Neural progenitor cell (in vitro differentiated cells): ENCODE results near the gene CCM2. TPM values are rescaled to one million over a fixed set of nuclear protein-coding genes. Genes with fewer than 3 reads are reported as not detected.
A peak's percentile ranks its signal among the peaks of the same experiment; 100 is the strongest.

Experiments used
- DNase-seq: peaks from one replicate; pipeline ENCODE4 v3.0.0-alpha.2; 2016; ENCODE audit warnings: low spot score
- H2AFZ ChIP-seq: fragments of 200-600 bp; sonication (generic); replicated peaks from 2 replicates; pipeline ENCODE4 v1.6.1; 2016; ENCODE audit warnings: antibody characterized with exemption
- H3F3A ChIP-seq: fragments of 200-600 bp; sonication (generic); 2 replicates; pipeline ENCODE4 v1.6.1; 2016; ENCODE audit warnings: antibody characterized with exemption, low read depth
- H3K27ac ChIP-seq: fragments of 200-600 bp; sonication (generic); 2 replicates; pipeline ENCODE4 v1.5.1; 2016; ENCODE audit warnings: mild to moderate bottlenecking
- H3K27me3 ChIP-seq: fragments of 200-600 bp; sonication (generic); 2 replicates; pipeline ENCODE4 v1.6.1; 2016; ENCODE audit warnings: mild to moderate bottlenecking, moderate library complexity
- H3K36me3 ChIP-seq: fragments of 200-600 bp; sonication (generic); 2 replicates; pipeline ENCODE4 v1.5.1; 2016
- H3K4me1 ChIP-seq: fragments of 200-600 bp; sonication (generic); 2 replicates; pipeline ENCODE4 v1.6.1; 2016; ENCODE audit warnings: mixed run types
- H3K4me2 ChIP-seq: fragments of 200-600 bp; sonication (generic); 2 replicates; pipeline ENCODE4 v1.6.1; 2016
- H3K4me3 ChIP-seq: fragments of 200-600 bp; sonication (generic); 2 replicates; pipeline ENCODE4 v1.5.1; 2016
- H3K79me2 ChIP-seq: fragments of 200-600 bp; sonication (generic); 2 replicates; pipeline ENCODE4 v1.6.1; 2016; ENCODE audit warnings: low read depth
- H3K9ac ChIP-seq: fragments of 200-600 bp; sonication (generic); 2 replicates; pipeline ENCODE4 v1.6.1; 2016
- H3K9me3 ChIP-seq: fragments of 200-600 bp; sonication (generic); 2 replicates; pipeline ENCODE4 v1.5.1; 2016; ENCODE audit warnings: low read depth
- H4K20me1 ChIP-seq: fragments of 200-600 bp; sonication (generic); 2 replicates; pipeline ENCODE4 v1.6.1; 2016; ENCODE audit warnings: low read depth
- H3K27ac Mint-ChIP-seq: 3 replicates; pipeline ENCODE4 v1.8.0; 2021; ENCODE audit warnings: mixed read lengths
- H3K27me3 Mint-ChIP-seq: 2 replicates; pipeline ENCODE4 v1.8.0; 2022; ENCODE audit warnings: low read depth, mild to moderate bottlenecking, inconsistent platforms, moderate library complexity, mixed read lengths; ENCODE audit not compliant: insufficient read depth
- H3K36me3 Mint-ChIP-seq: 3 replicates; pipeline ENCODE4 v1.8.0; 2021; ENCODE audit warnings: mixed read lengths
- H3K4me1 Mint-ChIP-seq: 3 replicates; pipeline ENCODE4 v1.8.0; 2021; ENCODE audit warnings: mixed read lengths
- H3K4me3 Mint-ChIP-seq: 3 replicates; pipeline ENCODE4 v1.8.0; 2021; ENCODE audit warnings: mild to moderate bottlenecking, moderate library complexity, mixed read lengths
- H3K9me3 Mint-ChIP-seq: 3 replicates; pipeline ENCODE4 v1.8.0; 2020; ENCODE audit warnings: mixed read lengths
- EZH2 ChIP-seq: fragments of 200-600 bp; sonication (generic); IDR thresholded peaks from 2 replicates; pipeline ENCODE4 v1.6.1; 2017; ENCODE audit warnings: antibody characterized with exemption, mild to moderate bottlenecking, moderate library complexity
- EZH2phosphoT487 ChIP-seq: fragments of 200-600 bp; sonication (generic); IDR thresholded peaks from 2 replicates; pipeline ENCODE4 v1.6.1; 2017; ENCODE audit warnings: antibody characterized with exemption
- total RNA-seq: library from RNA; depleted of rRNA; stranded (reverse); fragments of >200 nt; gene quantifications from 2 replicates; pipeline ENCODE4 v1.2.3, GENCODE V29; 2015; ENCODE audit warnings: low replicate concordance
- TF ChIP-seq, protein P1 (sequence below): fragments of 200-600 bp; sonication (generic); IDR thresholded peaks from 2 replicates; pipeline ENCODE4 v1.5.1; 2017; ENCODE audit warnings: antibody characterized with exemption, mild to moderate bottlenecking

CCM2 gene
- total RNA-seq, 1 donor from 2014 or later, result 21.8 TPM

GRCh38 chr7:44982970-44983369, 17.0 kb upstream of the CCM2 start:
- H3K4me3 Mint-ChIP-seq, result no peak overlapping the region
- H3K27ac Mint-ChIP-seq, result no peak overlapping the region
- TF ChIP-seq EZH2, result no peak
- TF ChIP-seq, protein P1, sequence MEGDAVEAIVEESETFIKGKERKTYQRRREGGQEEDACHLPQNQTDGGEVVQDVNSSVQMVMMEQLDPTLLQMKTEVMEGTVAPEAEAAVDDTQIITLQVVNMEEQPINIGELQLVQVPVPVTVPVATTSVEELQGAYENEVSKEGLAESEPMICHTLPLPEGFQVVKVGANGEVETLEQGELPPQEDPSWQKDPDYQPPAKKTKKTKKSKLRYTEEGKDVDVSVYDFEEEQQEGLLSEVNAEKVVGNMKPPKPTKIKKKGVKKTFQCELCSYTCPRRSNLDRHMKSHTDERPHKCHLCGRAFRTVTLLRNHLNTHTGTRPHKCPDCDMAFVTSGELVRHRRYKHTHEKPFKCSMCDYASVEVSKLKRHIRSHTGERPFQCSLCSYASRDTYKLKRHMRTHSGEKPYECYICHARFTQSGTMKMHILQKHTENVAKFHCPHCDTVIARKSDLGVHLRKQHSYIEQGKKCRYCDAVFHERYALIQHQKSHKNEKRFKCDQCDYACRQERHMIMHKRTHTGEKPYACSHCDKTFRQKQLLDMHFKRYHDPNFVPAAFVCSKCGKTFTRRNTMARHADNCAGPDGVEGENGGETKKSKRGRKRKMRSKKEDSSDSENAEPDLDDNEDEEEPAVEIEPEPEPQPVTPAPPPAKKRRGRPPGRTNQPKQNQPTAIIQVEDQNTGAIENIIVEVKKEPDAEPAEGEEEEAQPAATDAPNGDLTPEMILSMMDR, result no peak
- H3K4me1 Mint-ChIP-seq, result peaks cover 25% of the 10 kb centered on the region
- Histone ChIP-seq H3F3A (peaks cover 64% of the 10 kb centered on the region), H3K79me2 (peaks cover 38% of the 10 kb centered on the region), H3K27me3 (no peaks in the 10 kb centered on the region), H3K36me3 (peaks cover 7% of the 10 kb centered on the region), H2AFZ (no peak overlapping the region), H4K20me1 (peaks cover 16% of the 10 kb centered on the region), H3K4me1 (peaks cover 22% of the 10 kb centered on the region), H3K9ac (no peak overlapping the region), H3K27ac (no peak overlapping the region), H3K9me3 (no peaks in the 10 kb centered on the region), H3K4me2 (no peak overlapping the region), H3K4me3 (no peak overlapping the region)
- H3K9me3 Mint-ChIP-seq, result no peaks in the 10 kb centered on the region
- H3K36me3 Mint-ChIP-seq, result peaks cover 31% of the 10 kb centered on the region
- H3K27me3 Mint-ChIP-seq, result peaks cover 12% of the 10 kb centered on the region
- no peak for DNase-seq

DNA sequence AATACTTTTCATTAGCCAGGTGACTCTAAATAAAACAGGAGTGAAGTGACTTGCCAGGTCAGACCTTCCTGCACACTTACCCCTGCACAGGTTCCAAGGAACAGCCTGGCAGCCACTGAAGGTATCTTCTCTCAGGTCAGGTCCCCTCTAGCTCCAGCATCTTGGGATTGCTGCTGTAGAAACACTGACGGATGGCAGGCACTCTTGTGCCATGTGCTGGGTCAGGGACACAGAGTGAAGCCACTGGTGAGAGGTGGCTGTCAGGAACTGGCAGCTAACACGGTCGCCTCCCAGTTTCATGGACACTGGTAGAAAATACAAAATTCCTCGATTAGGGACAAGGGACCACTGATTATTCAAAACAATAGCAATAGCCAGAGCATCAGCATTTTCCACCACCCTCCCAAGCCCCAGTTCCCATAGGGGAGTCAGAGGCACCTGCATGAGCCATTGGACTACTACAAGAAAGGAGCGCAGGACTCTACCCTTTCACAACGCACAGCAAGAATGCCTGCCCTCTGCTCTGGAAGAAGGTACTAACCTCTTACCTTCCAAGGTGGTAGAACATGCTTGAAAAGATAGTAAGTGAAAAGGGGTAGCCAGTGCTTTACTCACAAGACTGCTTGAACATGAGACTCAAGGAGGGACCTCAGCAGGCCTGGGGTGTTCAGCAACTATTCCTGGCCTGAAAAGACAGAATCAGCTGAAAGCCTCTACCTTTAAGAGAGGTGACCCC, 16.1 kb upstream of the CCM2 start:
- H3K4me2 ChIP-seq, result peak overlapping the region; percentile 95
- peaks cover 25% of the 10 kb centered on the region for H3K4me1 Mint-ChIP-seq

DNA sequence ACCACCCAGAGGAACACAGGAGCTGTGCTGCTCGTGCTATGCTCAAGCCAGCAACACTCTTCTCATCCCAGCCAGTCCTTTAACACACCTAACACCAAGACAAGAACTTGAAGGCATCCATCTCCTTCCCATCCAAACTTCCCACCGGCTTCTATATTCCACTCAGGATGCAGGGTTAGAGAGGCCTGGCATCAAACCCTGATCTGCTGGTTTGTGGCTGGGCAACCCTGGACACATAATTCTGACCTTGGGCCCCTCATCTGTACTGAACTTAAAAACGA, 15.6 kb upstream of the CCM2 start:
- DNase-seq, result no peak
- peak overlapping the region; percentile 95 for H3K4me2 ChIP-seq
- peaks cover 66% of the 10 kb centered on the region for H3F3A ChIP-seq
- H3K4me3 ChIP-seq, result peak overlapping the region; percentile 66
- H3K27me3 ChIP-seq, result no peaks in the 10 kb centered on the region
- H3K9me3 Mint-ChIP-seq, result no peaks in the 10 kb centered on the region
- peaks cover 31% of the 10 kb centered on the region for H3K36me3 Mint-ChIP-seq
- peak overlapping the region; percentile 10 for H3K27ac ChIP-seq
- H3K9ac ChIP-seq, result no peak overlapping the region
- peak overlapping the region; percentile 91 for H3K4me3 Mint-ChIP-seq
- no peak overlapping the region for H3K27ac Mint-ChIP-seq
- H3K36me3 ChIP-seq, result peaks cover 7% of the 10 kb centered on the region
- H3K4me1 ChIP-seq, result peaks cover 22% of the 10 kb centered on the region
- H3K27me3 Mint-ChIP-seq, result peaks cover 12% of the 10 kb centered on the region
- H3K79me2 ChIP-seq, result peaks cover 38% of the 10 kb centered on the region
- H4K20me1 ChIP-seq, result peaks cover 16% of the 10 kb centered on the region
- no peaks in the 10 kb centered on the region for H3K9me3 ChIP-seq
- H3K4me1 Mint-ChIP-seq, result peaks cover 25% of the 10 kb centered on the region
- TF ChIP-seq EZH2phosphoT487, result no peak
- TF ChIP-seq, protein P1, result no peak
- no peak for TF ChIP-seq EZH2
- no peak overlapping the region for H2AFZ ChIP-seq

More for the DNA sequence above, 16.1 kb upstream of the CCM2 start:
- Histone ChIP-seq H3K27ac (peak overlapping the region; percentile 10), H3K79me2 (peaks cover 38% of the 10 kb centered on the region), H3K4me3 (peak overlapping the region; percentile 66), H3K4me1 (peaks cover 22% of the 10 kb centered on the region), H3K9ac (no peak overlapping the region), H4K20me1 (peaks cover 16% of the 10 kb centered on the region), H3K9me3 (no peaks in the 10 kb centered on the region), H3K27me3 (no peaks in the 10 kb centered on the region), H3F3A (peaks cover 66% of the 10 kb centered on the region), H2AFZ (no peak overlapping the region), H3K36me3 (peaks cover 7% of the 10 kb centered on the region)
- TF ChIP-seq EZH2phosphoT487 (no peak), EZH2 (no peak)
- TF ChIP-seq, protein P1, result no peak
- H3K27ac Mint-ChIP-seq, result no peak overlapping the region
- no peak for DNase-seq
- H3K27me3 Mint-ChIP-seq, result peaks cover 12% of the 10 kb centered on the region
- H3K9me3 Mint-ChIP-seq, result no peaks in the 10 kb centered on the region
- H3K36me3 Mint-ChIP-seq, result peaks cover 31% of the 10 kb centered on the region
- H3K4me3 Mint-ChIP-seq, result peak overlapping the region; percentile 91
